Right ventricle myocardium superior (tissue), 1 donor: ENCODE data around the gene IRF2BPL. TPM values are rescaled to one million over a fixed set of nuclear protein-coding genes. Genes with fewer than 3 reads are reported as not detected.

ENCODE experiments used
- ATAC-seq: fragments of 200-7000 bp; cut with Tn5 transposase; one replicate; pipeline ENCODE4 v1.9.1; 2020; ENCODE audit warnings: mild to moderate bottlenecking; ENCODE audit not compliant: poor library complexity
- DNase-seq: peaks from one replicate; pipeline ENCODE4 v3.0.0-alpha.2; 2020
- intact Hi-C: fragments of 100-400 bp; cut with DNase I; formaldehyde crosslinking; loops from one replicate; pipeline ENCODE4 v1.11.2; 2022
- total RNA-seq: library from RNA; stranded (reverse); fragmentation: NEBNext Ultra II Directional; extraction: Animal tissue kit (Norgen Biotek cat#: 25700); gene quantifications from one replicate; pipeline ENCODE4 v1.2.1, GENCODE V29; 2021
- donor health status: DM: no; HTN: yes; CAD: no; lungs with severe emphysema.

Gene IRF2BPL
- total RNA-seq, 1 donor from 2014 or later: 38.8 TPM

- DNase-seq (no peak), ATAC-seq (no peak)
- intact Hi-C loops: no loop called here
Measured at GRCh38 chr14:77002889-77003288, 25.6 kb downstream of the IRF2BPL start.

- intact Hi-C loops: no loop called here
- no peak for DNase-seq
- ATAC-seq: no peak
Measured at GRCh38 chr14:77002335-77002734, 26.2 kb downstream of the IRF2BPL start.

GRCh38 chr14:77000340-77001270 is 27.9 kb downstream of the IRF2BPL start:
- peak; percentile 55 for DNase-seq
- ATAC-seq: peak; percentile 77
- intact Hi-C loops: no loop called here

- ATAC-seq: no peak
Measured at GRCh38 chr14:76998910-76999309, 29.6 kb downstream of the IRF2BPL start.

GRCh38 chr14:76997257-76997970 is 31.1 kb downstream of the IRF2BPL start:
- no peak for DNase-seq
- intact Hi-C loops: no loop called here
- ATAC-seq: no peak

More at GRCh38 chr14:76998910-76999309, 29.6 kb downstream of the IRF2BPL start:
- intact Hi-C loops: no loop called here
- DNase-seq: no peak

- ATAC-seq: no peak
- no peak for DNase-seq
- intact Hi-C loops: no loop called here
Measured at GRCh38 chr14:76996563-76997146, 31.9 kb downstream of the IRF2BPL start.

- intact Hi-C loops: no loop called here
- no peak for ATAC-seq
- DNase-seq: no peak
Measured at GRCh38 chr14:76995279-76996035, 33.1 kb downstream of the IRF2BPL start.

- ATAC-seq (no peak), DNase-seq (no peak)
- intact Hi-C loops: no loop called here
Measured at GRCh38 chr14:76993752-76994151, 34.8 kb downstream of the IRF2BPL start.

GRCh38 chr14:76990084-76990483 is 38.4 kb downstream of the IRF2BPL start:
- no peak for DNase-seq
- ATAC-seq: no peak
- intact Hi-C loops: no loop called here

- DNase-seq (no peak), ATAC-seq (no peak)
- intact Hi-C loops: no loop called here
Measured at GRCh38 chr14:76987956-76988520, 40.5 kb downstream of the IRF2BPL start.

GRCh38 chr14:76986231-76986565 is 42.3 kb downstream of the IRF2BPL start:
- intact Hi-C loops: no loop called here
- DNase-seq: no peak
- no peak for ATAC-seq

GRCh38 chr14:76985540-76986230 is 42.8 kb downstream of the IRF2BPL start:
- no peak for ATAC-seq
- intact Hi-C loops: no loop called here
- DNase-seq: no peak

- ATAC-seq (no peak), DNase-seq (no peak)
- intact Hi-C loops: no loop called here
Measured at GRCh38 chr14:76984787-76985375, 43.6 kb downstream of the IRF2BPL start.

- DNase-seq: no peak
- intact Hi-C loops: no loop called here
- ATAC-seq: peak; percentile 56
Measured at GRCh38 chr14:76984297-76984696, 44.2 kb downstream of the IRF2BPL start.

- intact Hi-C loops: no loop called here
- no peak for DNase-seq
- ATAC-seq: no peak
Measured at GRCh38 chr14:76981670-76982069, 46.8 kb downstream of the IRF2BPL start.

GRCh38 chr14:76977793-76978720 is 50.5 kb downstream of the IRF2BPL start:
- DNase-seq: peak; percentile 76
- intact Hi-C loops: no loop called here
- peak; percentile 73 for ATAC-seq
